GM21529 (cell line): Measurements from ENCODE around the gene ATP2B3.

ENCODE experiments used
- ATAC-seq: cut with Tn5 transposase; IDR thresholded peaks from one replicate; pipeline ENCODE4 v1.9.1; 2021; ENCODE audit not compliant: unreplicated experiment

ATP2B3 gene

GRCh38 chrX:153564047-153564606, 46.7 kb downstream of the ATP2B3 start:
- ATAC-seq, result no peak

DNA sequence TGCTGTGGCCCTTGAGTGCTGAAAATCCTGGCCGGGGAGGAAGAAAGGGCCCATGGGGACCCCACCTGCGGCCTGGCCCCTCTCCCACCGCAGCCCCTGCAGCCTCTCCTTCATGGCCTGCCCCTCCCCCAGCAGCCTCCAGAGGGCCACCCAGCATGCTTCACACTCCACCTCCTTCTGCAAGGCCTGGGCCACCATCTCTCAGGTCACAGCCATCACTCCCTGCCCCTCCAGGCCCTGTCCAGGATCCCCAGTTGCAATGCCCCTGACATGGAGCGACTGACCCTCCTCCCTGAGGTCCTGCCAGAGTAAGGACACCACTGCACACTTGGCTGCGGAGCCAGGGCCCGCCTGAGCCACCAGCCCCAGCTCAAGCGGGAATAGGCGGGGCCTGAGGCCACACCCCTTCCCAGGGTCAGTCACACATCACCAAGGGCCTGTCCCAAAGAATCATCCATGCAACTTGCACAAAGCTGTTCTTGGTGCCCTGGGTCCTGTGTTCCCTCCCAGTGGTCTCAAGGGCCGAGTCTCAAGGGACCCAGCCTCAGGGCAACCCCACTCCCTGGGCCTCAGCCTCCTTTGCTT, 48.6 kb downstream of the ATP2B3 start:
- no peak for ATAC-seq

GRCh38 chrX:153568451-153569011, 51.1 kb downstream of the ATP2B3 start:
- no peak for ATAC-seq

DNA sequence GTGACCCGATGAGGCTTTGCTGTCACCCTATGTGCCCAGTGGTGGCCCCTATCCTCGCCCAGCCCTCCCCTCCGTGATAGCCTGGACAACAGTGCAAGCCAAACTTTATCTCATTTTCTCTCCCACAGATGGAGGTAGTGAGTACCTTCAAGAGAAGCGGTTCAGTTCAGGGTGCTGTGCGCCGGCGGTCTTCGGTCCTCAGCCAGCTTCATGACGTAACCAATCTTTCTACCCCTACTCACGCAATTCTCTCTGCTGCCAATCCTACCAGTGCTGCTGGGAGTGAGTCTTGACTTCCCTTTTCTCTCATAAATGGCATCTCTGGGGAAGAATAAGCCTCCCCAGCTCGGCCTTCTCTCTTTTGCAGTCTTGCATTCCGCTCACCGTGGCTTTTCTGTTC, 52.0 kb downstream of the ATP2B3 start:
- no peak for ATAC-seq

DNA sequence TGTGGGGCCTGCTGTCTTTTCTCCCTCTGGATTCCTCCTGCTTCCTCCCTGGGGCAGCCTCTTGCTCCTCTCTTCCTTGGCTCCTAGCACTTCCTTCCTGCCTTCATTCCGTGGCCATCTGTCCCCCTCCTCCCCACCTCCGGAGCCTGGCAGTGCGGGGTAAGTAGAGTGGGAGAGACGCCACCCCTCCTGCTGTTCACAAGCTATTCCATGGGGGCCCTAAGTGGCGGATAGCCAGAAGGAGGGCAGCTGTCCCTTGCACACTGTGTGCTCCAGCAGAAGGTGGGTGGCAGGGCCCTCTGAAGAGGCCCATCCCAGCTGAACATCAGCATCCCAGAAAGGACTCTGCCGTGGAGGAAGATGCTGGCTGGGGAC, 54.1 kb downstream of the ATP2B3 start:
- no peak for ATAC-seq

GRCh38 chrX:153572601-153573000, 55.2 kb downstream of the ATP2B3 start:
- ATAC-seq, result no peak

DNA sequence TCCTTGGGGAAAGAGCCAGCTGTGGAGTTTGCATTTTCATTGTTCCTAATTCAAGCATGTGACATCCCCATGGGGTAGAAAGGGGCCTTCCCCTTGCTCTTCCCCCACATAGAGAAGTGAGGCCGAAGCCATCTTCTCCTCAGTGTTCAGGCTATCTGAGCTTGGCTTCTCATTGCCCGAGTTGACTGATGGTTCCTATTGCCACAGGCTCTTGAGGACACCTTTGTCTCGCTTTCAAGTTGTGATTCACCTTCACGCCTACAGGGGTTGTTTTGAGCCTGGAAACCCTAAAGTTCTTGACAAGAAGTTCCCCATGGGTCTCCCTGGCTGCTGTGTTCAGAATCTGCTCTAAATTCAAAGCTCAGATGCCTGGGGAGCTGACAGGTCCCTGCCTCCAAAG, 56.5 kb downstream of the ATP2B3 start:
- no peak for ATAC-seq

DNA sequence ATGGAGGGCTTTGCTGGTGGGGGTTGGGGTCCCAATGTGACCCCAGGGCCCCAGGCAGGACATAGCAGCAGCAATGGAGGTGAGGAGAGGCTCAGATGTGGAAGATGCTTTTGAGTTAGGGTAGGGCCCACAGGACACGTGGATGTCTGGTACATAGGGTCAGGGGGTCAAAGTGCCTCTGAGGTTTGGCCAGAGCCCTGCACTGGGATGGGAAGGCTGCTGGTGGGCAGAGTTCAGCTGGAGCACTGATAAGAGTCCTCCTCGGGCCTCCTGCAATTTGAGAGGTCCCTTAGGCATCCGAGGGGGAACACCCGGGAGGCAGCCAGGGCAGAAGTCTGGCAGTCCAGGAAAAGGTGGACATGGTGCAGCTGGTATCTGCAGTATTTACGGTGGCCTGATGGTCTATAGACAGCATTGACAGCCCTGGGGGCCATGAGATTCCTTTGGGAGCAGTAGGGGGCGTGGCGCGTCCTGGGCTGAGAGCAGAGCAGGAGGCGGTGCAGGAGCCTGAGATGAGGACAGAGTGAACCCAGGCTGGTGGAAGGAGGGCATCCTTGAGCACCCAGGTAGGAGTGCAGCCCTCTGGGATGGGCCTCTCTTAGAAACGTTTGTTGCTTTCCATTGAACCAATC, 58.9 kb downstream of the ATP2B3 start:
- ATAC-seq, result no peak

DNA sequence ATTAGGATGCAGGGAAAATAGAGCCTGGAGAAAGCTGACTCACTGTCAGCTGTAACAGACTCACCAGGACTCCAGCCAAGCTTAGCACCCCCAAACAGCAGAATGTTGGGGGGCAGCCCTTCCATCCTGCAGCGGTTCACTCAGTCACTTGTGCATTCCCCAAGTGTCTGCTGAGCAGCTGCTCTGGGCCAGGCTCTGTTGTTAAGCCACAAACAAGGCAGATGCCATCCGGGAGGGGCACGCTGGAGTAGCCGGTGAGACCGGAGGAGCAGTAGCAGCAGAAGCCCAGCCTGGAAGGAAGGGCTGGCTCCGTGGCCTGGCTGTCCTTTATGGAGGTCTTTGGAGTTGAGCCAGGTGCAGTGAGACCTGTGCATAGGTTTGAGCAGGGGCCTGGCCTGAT, 59.5 kb downstream of the ATP2B3 start:
- ATAC-seq, result no peak

DNA sequence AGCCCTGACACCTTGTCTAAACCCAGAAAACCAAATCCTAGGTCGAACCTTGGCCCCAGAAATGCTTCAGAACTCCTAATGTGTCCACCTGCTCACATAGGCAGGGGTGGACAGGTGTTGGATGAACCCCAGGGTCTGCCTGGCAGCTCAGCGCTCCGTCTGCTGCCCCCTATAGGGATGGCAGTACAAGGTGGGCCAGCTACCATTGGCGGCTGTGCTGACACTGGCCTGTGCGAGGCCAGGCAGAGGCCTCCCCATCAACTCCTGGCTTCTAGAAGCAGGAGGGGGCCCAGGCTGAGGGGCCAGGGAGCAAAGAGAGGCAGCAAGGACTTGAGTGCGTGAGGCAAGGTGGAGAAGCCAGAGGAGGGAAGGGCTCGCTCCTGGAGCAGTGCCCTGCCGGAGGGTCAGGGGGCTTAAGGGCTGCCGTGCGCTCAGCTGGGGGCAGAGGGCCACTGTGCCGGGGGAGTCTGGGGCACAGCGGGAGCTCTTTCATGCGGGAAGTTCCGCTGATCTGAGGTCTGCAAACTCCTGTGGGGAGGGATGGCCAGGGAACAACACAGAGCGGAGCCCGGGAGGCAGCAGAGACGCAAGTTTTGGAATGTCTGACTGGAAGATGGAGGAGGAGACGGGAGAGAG, 60.9 kb downstream of the ATP2B3 start:
- ATAC-seq, result no peak

DNA sequence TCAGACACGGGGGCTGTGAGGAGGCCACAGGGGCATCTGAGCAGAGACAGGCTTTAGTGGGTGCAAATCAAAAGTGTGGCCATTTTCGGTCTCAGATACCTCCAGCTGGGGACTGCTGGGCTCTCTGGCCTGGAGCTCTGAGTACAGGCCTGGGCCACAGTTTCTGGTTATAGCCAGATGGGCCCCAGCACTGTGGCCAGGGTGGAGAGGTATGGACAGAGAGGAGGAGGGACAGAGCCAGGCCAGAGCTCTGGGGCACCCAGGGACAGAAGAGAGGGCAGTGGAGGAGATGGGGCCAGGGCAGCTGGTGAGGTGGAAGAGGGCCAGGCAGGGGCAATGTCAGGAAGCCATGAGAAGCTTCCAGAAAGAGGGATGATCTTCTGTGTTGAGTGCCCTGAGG, 61.4 kb downstream of the ATP2B3 start:
- ATAC-seq, result no peak

GRCh38 chrX:153580700-153581386, 63.4 kb downstream of the ATP2B3 start:
- no peak for ATAC-seq

DNA sequence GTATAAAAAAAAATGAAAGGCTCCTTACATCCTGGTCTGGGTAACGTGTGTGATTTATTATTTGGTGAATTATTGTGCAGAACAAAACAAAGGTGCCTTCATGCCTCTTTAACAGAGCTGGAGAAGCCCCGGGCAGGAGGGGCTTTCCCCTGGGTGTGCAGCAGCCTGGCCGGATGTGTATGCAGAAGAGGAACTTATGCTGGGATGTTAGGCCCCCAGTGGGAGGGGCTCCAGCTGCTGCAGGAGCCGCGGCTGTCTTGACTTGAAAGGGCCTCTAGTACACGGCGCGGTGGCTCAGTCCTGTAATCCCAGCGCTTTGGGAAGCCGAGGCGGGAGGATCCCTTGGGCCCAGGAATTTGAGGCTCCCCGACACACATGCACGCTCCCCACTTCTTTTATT, 65.5 kb downstream of the ATP2B3 start:
- peak; percentile 100 for ATAC-seq

GRCh38 chrX:153583433-153583832, 66.0 kb downstream of the ATP2B3 start:
- ATAC-seq, result no peak

DNA sequence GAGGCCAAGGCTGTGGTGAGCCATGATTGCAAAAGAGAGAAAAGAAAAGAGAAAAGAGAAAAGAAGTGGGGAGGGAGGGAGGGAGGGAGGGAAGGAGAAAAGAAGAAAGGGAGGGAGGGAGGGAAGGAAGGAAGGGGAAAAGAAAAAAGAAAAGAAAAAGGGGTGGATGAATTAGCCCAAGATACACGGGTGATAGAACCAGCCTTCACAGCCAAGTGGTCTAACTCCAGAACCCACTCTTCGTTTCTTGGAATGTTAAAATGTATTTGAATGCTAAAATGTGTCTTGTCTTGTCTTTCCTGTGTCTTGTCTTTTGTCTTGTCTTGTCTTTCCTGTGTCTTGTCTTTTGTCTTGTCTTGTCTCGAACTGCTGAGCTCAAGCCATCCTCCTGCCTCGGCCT, 68.4 kb downstream of the ATP2B3 start:
- no peak for ATAC-seq

DNA sequence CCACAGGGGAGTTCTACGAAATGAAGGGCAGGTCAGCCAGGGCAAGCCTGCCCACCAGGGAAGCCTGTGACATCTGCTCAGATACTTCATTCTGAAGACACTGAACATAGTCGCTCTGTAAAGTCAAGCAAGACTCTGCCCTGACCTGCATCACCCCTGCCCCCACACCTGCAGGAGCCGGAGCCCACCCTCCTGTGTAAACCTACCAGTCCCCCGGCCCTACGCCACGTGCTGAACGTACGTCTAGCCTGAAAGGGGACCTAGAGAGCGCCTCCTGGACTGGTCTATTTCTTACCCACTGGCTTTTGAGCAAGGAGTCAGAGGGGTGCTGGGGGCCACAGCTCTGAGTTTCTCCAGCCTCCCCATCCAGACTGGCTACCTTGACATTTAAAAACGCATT, 69.9 kb downstream of the ATP2B3 start:
- ATAC-seq, result no peak

DNA sequence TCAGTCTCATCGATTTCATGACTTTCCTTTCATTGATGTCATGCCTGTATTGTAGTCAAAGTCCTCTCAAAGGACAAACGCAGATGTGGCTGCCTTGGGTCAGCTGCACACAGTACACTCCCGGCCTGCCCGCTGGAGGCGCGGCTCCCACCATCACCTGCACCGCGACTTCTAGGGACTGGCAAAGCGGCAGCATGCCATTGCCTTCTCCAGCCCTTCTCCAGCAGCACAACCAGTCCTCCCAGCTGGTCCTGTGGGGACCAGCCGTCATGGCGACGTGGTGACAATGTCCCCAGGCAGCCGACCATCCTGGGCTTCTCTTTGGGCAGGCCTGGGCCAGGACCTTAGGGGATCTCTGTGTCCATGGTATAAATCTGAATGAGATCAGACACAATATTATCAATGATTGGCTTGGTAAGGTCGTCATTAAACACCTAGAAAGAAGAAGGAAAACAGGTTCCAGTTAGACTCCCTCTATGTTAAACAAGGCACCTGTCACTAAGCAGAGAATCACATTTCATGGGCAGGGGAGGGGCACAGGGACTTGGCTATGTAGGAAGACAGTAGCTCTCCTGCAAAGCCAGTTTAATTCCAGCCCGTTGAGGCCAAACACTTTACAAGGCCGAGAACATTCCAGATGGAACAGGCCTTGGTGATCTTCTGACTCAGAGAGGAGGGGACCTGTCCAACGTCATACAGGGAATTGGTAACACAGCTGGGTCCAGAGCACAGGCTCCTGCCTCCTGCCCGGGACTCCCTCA, 70.8 kb downstream of the ATP2B3 start:
- ATAC-seq, result no peak

- ATAC-seq, result no peak
These were observed 71.5 kb downstream of the ATP2B3 start for GRCh38 chrX:153588782-153589446.

DNA sequence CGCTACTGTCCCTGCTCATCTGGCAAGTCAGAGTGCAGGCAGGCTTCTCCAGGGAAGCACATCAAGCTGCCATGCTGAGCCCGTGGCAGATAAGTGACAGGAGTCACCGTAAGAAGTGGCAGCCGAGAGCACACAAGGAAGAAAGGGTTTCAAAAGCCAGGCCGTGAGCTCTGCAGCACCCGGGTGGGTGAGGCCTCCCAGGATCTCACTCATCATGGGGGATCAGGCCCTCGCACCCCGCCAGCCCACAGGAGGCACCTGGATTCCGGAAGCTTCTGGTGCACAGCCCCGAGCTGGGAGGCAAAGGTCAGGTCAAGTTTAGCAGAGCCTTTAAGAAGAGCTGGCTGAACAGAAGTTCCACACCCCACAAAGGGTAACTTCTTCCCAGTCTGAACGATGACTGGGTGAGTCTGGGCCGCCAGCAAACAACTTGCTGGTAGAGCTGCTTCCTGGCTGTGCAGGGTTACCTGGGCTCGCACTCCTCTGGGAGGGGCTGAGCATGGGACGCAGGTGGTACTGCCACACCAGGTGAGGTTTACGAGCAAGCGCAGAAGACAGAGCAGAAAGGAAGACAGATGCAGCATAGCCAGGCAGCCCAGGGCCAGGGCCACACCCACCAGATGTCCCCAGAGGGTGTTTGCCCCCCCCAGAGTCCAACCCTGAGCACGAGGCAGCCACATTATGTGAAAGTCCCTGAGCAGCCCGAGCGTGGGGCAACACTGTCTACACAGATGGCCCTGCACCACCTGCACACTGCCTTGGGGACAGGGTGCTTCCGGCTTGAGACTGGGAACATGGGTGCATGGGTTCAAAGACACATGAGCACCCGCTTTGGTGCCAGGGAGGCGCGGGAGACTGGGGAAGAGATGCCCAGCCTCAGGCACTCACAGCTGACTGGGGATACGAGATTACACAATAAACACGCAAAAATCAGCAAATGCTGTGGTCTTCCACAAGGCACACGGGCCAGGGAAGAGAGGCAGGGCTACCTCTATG, 73.8 kb downstream of the ATP2B3 start:
- no peak for ATAC-seq
